Measurements from ENCODE around the gene STAC3.

GRCh38 chr12:57254506-57255280 is 3.7 kb upstream of the STAC3 start:
- TF ChIP-seq, protein P1, sequence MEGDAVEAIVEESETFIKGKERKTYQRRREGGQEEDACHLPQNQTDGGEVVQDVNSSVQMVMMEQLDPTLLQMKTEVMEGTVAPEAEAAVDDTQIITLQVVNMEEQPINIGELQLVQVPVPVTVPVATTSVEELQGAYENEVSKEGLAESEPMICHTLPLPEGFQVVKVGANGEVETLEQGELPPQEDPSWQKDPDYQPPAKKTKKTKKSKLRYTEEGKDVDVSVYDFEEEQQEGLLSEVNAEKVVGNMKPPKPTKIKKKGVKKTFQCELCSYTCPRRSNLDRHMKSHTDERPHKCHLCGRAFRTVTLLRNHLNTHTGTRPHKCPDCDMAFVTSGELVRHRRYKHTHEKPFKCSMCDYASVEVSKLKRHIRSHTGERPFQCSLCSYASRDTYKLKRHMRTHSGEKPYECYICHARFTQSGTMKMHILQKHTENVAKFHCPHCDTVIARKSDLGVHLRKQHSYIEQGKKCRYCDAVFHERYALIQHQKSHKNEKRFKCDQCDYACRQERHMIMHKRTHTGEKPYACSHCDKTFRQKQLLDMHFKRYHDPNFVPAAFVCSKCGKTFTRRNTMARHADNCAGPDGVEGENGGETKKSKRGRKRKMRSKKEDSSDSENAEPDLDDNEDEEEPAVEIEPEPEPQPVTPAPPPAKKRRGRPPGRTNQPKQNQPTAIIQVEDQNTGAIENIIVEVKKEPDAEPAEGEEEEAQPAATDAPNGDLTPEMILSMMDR (IDR thresholded peaks at IDR 0.05), result no peak
- TF ChIP-seq FOXJ3 (CRISPR knock-in tag; IDR thresholded peaks at IDR 0.05; ENCODE audit: borderline replicate concordance) (no peak), ELF4 (CRISPR knock-in tag; IDR thresholded peaks at IDR 0.05; ENCODE audit: low read depth) (no peak), PRDM15 (CRISPR knock-in tag; IDR thresholded peaks at IDR 0.05) (no peak), CREM (CRISPR knock-in tag; IDR thresholded peaks at IDR 0.05) (no peak)
